GM10248 (cell line): Measurements from ENCODE around the gene TIGAR.

Source experiments
- CTCF ChIA-PET: fragments of 300-600 bp; sonication (Branson Sonifier 250); formaldehyde crosslinking; extraction: SDS; loops from one replicate; lab custom pipeline; 2021; ENCODE audit warnings: antibody characterized with exemption; lab: Yijun Ruan, JAX
- POLR2A ChIA-PET: fragments of 350-650 bp; sonication (Branson Sonifier 250); formaldehyde crosslinking; extraction: SDS; loops from one replicate; lab custom pipeline; 2020; ENCODE audit warnings: antibody characterized with exemption; lab: Yijun Ruan, JAX
- DNase-seq: peaks from one replicate; pipeline ENCODE4 v3.0.0; 2012; ENCODE audit errors: extremely low spot score
- CTCF ChIP-seq: IDR thresholded peaks from 2 replicates; pipeline ENCODE4 v1.5.1; 2012; ENCODE audit warnings: mild to moderate bottlenecking, low read depth; ENCODE audit errors: extremely low read depth, missing control alignments, control extremely low read depth

TIGAR gene

DNA sequence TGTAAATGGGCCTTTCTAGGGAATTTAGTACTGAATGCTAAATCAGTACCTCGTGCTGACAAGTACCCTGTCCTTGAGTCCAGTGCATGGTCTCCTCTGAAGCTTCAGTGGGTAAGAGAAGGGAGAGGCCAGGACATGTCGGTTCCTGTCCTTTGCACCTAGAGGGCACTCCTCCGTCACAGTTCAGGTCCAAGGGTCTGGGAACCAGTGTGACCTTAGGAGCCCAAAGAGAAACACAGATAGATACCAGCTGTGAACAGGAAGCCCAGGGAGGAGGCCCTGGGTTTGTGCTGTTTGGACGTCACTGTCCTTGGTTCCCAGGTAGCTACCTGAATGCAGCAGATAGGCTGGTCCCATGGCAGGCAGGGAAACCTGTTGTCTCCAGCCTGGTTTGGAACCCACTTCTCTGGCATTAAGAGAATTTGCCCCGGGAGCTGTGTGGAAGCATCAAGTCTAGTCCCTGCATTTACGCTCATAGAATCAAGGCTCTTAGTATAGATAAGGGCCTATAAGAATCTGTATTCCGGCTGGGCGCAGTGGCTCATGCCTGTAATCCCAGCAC is 62.4 kb downstream of the TIGAR start:
- TF ChIP-seq CTCF = no peak
- ChIA-PET POLR2A (no interaction called here), CTCF (interaction anchor here (1.1 to 1.9 kb wide), 4 partner anchors 11 to 229 kb away, joined by 3 to 5 read pairs (median 4); no protein-coding TSS in a partner anchor)
- no peak for DNase-seq

- DNase-seq = no peak
- ChIA-PET POLR2A (no interaction called here), CTCF (interaction anchor here (0.9 kb wide), 2 partner anchors 19 to 1087 kb away, joined by 3 to 4 read pairs; no protein-coding TSS in a partner anchor)
- no peak for TF ChIP-seq CTCF
These were observed 65.8 kb downstream of the TIGAR start for GRCh38 chr12:4386801-4387200.

DNA sequence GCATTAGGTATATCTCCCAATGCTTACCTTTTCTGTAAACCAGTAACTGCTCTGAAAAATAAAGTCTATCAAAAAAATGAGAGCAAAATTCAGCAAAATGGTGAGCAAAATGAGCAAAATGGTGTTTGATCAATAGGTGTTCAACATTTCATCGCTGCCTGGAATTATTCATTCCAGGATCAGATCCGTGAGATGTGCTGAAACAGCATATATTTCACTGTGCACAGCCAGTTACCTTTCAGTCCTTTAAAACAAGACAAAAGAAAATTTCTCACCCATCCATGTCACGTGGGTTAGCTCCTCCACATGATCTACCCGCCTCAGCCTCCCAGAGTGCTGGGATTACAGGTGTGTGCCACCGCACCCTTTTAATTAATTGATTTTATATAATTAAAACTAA is 66.6 kb downstream of the TIGAR start:
- POLR2A ChIA-PET = no interaction called here
- no peak for TF ChIP-seq CTCF
- CTCF ChIA-PET = no interaction called here
- DNase-seq = no peak

- ChIA-PET CTCF (no interaction called here), POLR2A (no interaction called here)
- DNase-seq = no peak
- TF ChIP-seq CTCF = no peak
These were observed 67.0 kb downstream of the TIGAR start for GRCh38 chr12:4388032-4388431.

- TF ChIP-seq CTCF = no peak
- DNase-seq = no peak
- POLR2A ChIA-PET = no interaction called here
- CTCF ChIA-PET = interaction anchor here (0.7 kb wide), 1 partner anchor 8 kb away, joined by 3 read pairs; no protein-coding TSS in a partner anchor
These were observed 67.6 kb downstream of the TIGAR start for GRCh38 chr12:4388662-4389061.

- CTCF ChIA-PET = no interaction called here
- DNase-seq = no peak
- POLR2A ChIA-PET = no interaction called here
- no peak for TF ChIP-seq CTCF
These were observed 71.3 kb downstream of the TIGAR start for GRCh38 chr12:4392223-4392742.
